Gastrocnemius medialis (tissue), 4 donors: ENCODE results near the gene FALEC.

Source experiments
- CTCF ChIP-seq, 5 experiments: fragments of 450-650 bp in 3 of 5; fragments of 200-600 bp in 2 of 5; sonication (generic) in 2 of 5; IDR thresholded peaks in 4 of 5; conservative IDR thresholded peaks in 1 of 5; 1 replicate in 4 of 5; 2 replicates in 1 of 5; pipeline ENCODE4 v1.5.1; 2016 to 2019; ENCODE audit warnings: antibody characterized with exemption in 5 of 5, mild to moderate bottlenecking in 3 of 5, moderate library complexity in 3 of 5
- POLR2A ChIP-seq, 2 donors: fragments of 450-650 bp; IDR thresholded peaks; one replicate each; pipeline ENCODE4 v1.6.1; 2017; ENCODE audit warnings: antibody characterized with exemption in 2 of 2, mild to moderate bottlenecking in 2 of 2, moderate library complexity in 2 of 2

GRCh38 chr1:150498342-150498741 is 17.2 kb upstream of the FALEC start:
- no peak for TF ChIP-seq CTCF (IDR thresholded peaks at IDR 0.05 in 4 of 5, conservative IDR thresholded peaks at IDR 0.05 in 1 of 5)
- TF ChIP-seq POLR2A (IDR thresholded peaks at IDR 0.05) = no peak
